Left lung (tissue), 10 donors: ENCODE measurements around the gene PF4V1. TPM values are rescaled to one million over a fixed set of nuclear protein-coding genes. Genes with fewer than 3 reads are reported as not detected.

Experiments
- ATAC-seq: fragments of 200-7000 bp; cut with Tn5 transposase; one replicate; pipeline ENCODE4 v1.9.1; 2020; ENCODE audit warnings: moderate library complexity
- DNase-seq, 4 donors: peaks; one replicate each; pipeline ENCODE4 v3.0.0-alpha.2; 2013 to 2020
- H3K27ac ChIP-seq, 2 donors: fragments of 200-600 bp; sonication (generic) in 1 of 2; one replicate each; pipeline versions ENCODE4 v1.5.0 to v1.8.0; 2020 to 2021
- H3K27me3 ChIP-seq, 2 donors: fragments of 200-600 bp; sonication (generic) in 1 of 2; one replicate each; pipeline versions ENCODE4 v1.5.0 to v1.8.0; 2020 to 2021
- H3K36me3 ChIP-seq, 2 donors: fragments of 200-600 bp; sonication (generic) in 1 of 2; one replicate each; pipeline versions ENCODE4 v1.5.0 to v1.8.0; 2020 to 2021
- H3K4me1 ChIP-seq, 2 donors: fragments of 200-600 bp; one replicate each; pipeline ENCODE4 v1.8.0; 2021
- H3K4me3 ChIP-seq, 2 donors: fragments of 200-600 bp; sonication (generic) in 1 of 2; one replicate each; pipeline versions ENCODE4 v1.5.0 to v1.8.0; 2020 to 2021; ENCODE audit warnings: mild to moderate bottlenecking in 1 of 2
- H3K9me3 ChIP-seq, 2 donors: fragments of 200-600 bp; sonication (generic) in 1 of 2; one replicate each; pipeline versions ENCODE4 v1.5.0 to v1.8.0; 2020 to 2021
- CTCF ChIP-seq, 2 donors: fragments of 200-600 bp; sonication (generic) in 1 of 2; IDR thresholded peaks; one replicate each; pipeline versions ENCODE4 v1.5.0 to v1.8.0; 2021; ENCODE audit warnings: antibody characterized with exemption in 2 of 2
- intact Hi-C, 2 donors: fragments of 100-400 bp; cut with DNase I; formaldehyde crosslinking; loops; one replicate each; pipeline versions ENCODE4 v1.11.2 to v1.14.2; 2022
- polyA plus RNA-seq, 6 donors: library from polyadenylated mRNA; unstranded; fragments of 120-200 nt; gene quantifications; one replicate each; pipeline ENCODE4 v1.2.1, GENCODE V29; 2013; ENCODE audit not compliant: insufficient read length in 6 of 6
- total RNA-seq, 2 donors: library from RNA; stranded (reverse); fragmentation: NEBNext Ultra II Directional; extraction: Animal tissue kit (Norgen Biotek cat#: 25700); gene quantifications; one replicate each; pipeline ENCODE4 v1.2.1, GENCODE V29; 2021
- donor health status: DM: no; HTN: yes; CAD: no.
- donor health status: DM: no; HTN: no; CAD: no.

The PF4V1 gene
- total and polyA plus RNA-seq, 8 donors: 0.53 to 1.0 (median 0.90) TPM; not detected in 5

- Histone ChIP-seq H3K4me3 (no peak overlapping the region), H3K4me1 (peaks cover 0 to 2% of the 10 kb centered on the region in 2 donors), H3K27me3 (no peaks in the 10 kb centered on the region), H3K9me3 (no peaks in the 10 kb centered on the region), H3K27ac (no peak overlapping the region), H3K36me3 (no peaks in the 10 kb centered on the region)
- TF ChIP-seq CTCF (IDR thresholded peaks at IDR 0.05): no peak
- intact Hi-C loops: no loop called here
- DNase-seq (peak in 2 of 4 donors; percentile 42 to 45), ATAC-seq (peak; percentile 45)
Observed at GRCh38 chr4:73859614-73860088, 6.6 kb downstream of the PF4V1 start.

GRCh38 chr4:73860181-73860580 lies 7.1 kb downstream of the PF4V1 start:
- intact Hi-C loops: no loop called here
- TF ChIP-seq CTCF (IDR thresholded peaks at IDR 0.05): no peak
- Histone ChIP-seq H3K36me3 (no peaks in the 10 kb centered on the region), H3K4me3 (no peak overlapping the region), H3K27ac (no peak overlapping the region), H3K9me3 (no peaks in the 10 kb centered on the region), H3K4me1 (peaks cover 0 to 8% of the 10 kb centered on the region in 2 donors), H3K27me3 (no peaks in the 10 kb centered on the region)
- no peak for DNase-seq
- no peak for ATAC-seq

GRCh38 chr4:73860917-73861316 lies 7.8 kb downstream of the PF4V1 start:
- no peak for TF ChIP-seq CTCF (IDR thresholded peaks at IDR 0.05)
- Histone ChIP-seq H3K27ac (no peak overlapping the region), H3K36me3 (no peaks in the 10 kb centered on the region), H3K9me3 (no peaks in the 10 kb centered on the region), H3K4me3 (no peak overlapping the region), H3K4me1 (peaks cover 0 to 15% of the 10 kb centered on the region in 2 donors), H3K27me3 (no peaks in the 10 kb centered on the region)
- intact Hi-C loops: no loop called here
- DNase-seq (no peak), ATAC-seq (no peak)

GRCh38 chr4:73862322-73862721 lies 9.2 kb downstream of the PF4V1 start:
- H3K36me3 ChIP-seq: no peaks in the 10 kb centered on the region
- H3K27me3 ChIP-seq: no peaks in the 10 kb centered on the region
- intact Hi-C loops: no loop called here
- peaks cover 0 to 16% of the 10 kb centered on the region in 2 donors for H3K4me1 ChIP-seq
- no peak overlapping the region for H3K27ac ChIP-seq
- no peak overlapping the region for H3K4me3 ChIP-seq
- TF ChIP-seq CTCF (IDR thresholded peaks at IDR 0.05): no peak
- DNase-seq: no peak
- ATAC-seq: no peak
- H3K9me3 ChIP-seq: no peaks in the 10 kb centered on the region

GRCh38 chr4:73864365-73864764 lies 11.3 kb downstream of the PF4V1 start:
- Histone ChIP-seq H3K9me3 (no peaks in the 10 kb centered on the region), H3K27me3 (no peaks in the 10 kb centered on the region), H3K4me3 (no peak overlapping the region), H3K4me1 (peaks cover 0 to 28% of the 10 kb centered on the region in 2 donors), H3K27ac (no peak overlapping the region), H3K36me3 (no peaks in the 10 kb centered on the region)
- peak in 1 of 2 donors; percentile 32 for TF ChIP-seq CTCF (IDR thresholded peaks at IDR 0.05)
- no peak for DNase-seq
- intact Hi-C loops: no loop called here
- peak; percentile 34 for ATAC-seq
